Uterus (tissue), 4 donors: ENCODE data around the gene HSPA4. TPM values are rescaled to one million over a fixed set of nuclear protein-coding genes. Genes with fewer than 3 reads are reported as not detected.
A peak's percentile ranks its signal among the peaks of the same experiment; 100 is the strongest.
"Not testable (repeated sequence)": the region's sequence is repeated elsewhere in the genome, so short reads cannot be mapped to it uniquely, and the experiment has no call there.

Experiments used
- DNase-seq, 2 donors: peaks; one replicate each; pipeline ENCODE4 v3.0.0-alpha.2; 2019 to 2020
- H3K27ac ChIP-seq, 2 donors: fragments of 200-600 bp; sonication (generic); 1 replicate in 1 of 2; 2 replicates in 1 of 2; pipeline ENCODE4 v1.5.1; 2016 to 2018
- H3K27me3 ChIP-seq, 2 donors: fragments of 200-600 bp; sonication (generic); one replicate each; pipeline ENCODE4 v1.5.1; 2018 to 2019; ENCODE audit warnings: control low read depth in 1 of 2
- H3K36me3 ChIP-seq, 2 donors: fragments of 200-600 bp; sonication (generic); one replicate each; pipeline ENCODE4 v1.5.1; 2019; ENCODE audit warnings: control low read depth in 1 of 2
- H3K4me1 ChIP-seq, 2 donors: fragments of 200-600 bp; sonication (generic); one replicate each; pipeline ENCODE4 v1.5.1; 2018 to 2019; ENCODE audit warnings: control low read depth in 1 of 2
- H3K4me3 ChIP-seq, 2 donors: fragments of 200-600 bp; sonication (generic); 1 replicate in 1 of 2; 2 replicates in 1 of 2; pipeline ENCODE4 v1.5.1; 2018 to 2019; ENCODE audit warnings: mild to moderate bottlenecking in 1 of 2
- H3K9me3 ChIP-seq, 2 donors: fragments of 200-600 bp; sonication (generic); one replicate each; pipeline ENCODE4 v1.5.1; 2019; ENCODE audit warnings: control low read depth in 1 of 2
- CTCF ChIP-seq, 4 experiments: fragments of 200-600 bp in 2 of 4; fragments of 450-650 bp in 2 of 4; sonication (generic) in 2 of 4; IDR thresholded peaks; one replicate each; pipeline ENCODE4 v1.5.1; 2016 to 2019; ENCODE audit warnings: antibody characterized with exemption in 4 of 4, mild to moderate bottlenecking in 2 of 4, moderate library complexity in 1 of 4
- POLR2A ChIP-seq, 2 donors: fragments of 450-650 bp; IDR thresholded peaks; one replicate each; pipeline ENCODE4 v1.6.1; 2016; ENCODE audit warnings: antibody characterized with exemption in 2 of 2, mild to moderate bottlenecking in 1 of 2, moderate library complexity in 1 of 2
- intact Hi-C: fragments of 100-400 bp; cut with DNase I; formaldehyde crosslinking; loops from one replicate; pipeline ENCODE4 v1.15.1; 2023; ENCODE audit warnings: low total_unique reads
- total RNA-seq, 4 donors: library from RNA; depleted of rRNA in 3 of 4; stranded (reverse); fragments of >200 nt in 3 of 4; gene quantifications; one replicate each; pipeline versions ENCODE4 v1.1.0 to v1.2.4, GENCODE V29; 2014 to 2023
- donor health status: DM: yes; HTN: yes; CAD: no.

Gene HSPA4
- total RNA-seq: 100 to 1,000 TPM in 1 of 4 donors, 10 to 100 TPM in 3; 22.4 to 107 (median 72.4) TPM

- intact Hi-C loops: no loop called here
- DNase-seq: peak; percentile 98 to 99
- H3K27ac ChIP-seq: peak within 1 kb of the TSS; percentile 96 to 100
- no peaks in the 10 kb centered on the region for H3K36me3 ChIP-seq
- peak in 1 of 4 experiments; percentile 12 for TF ChIP-seq CTCF (IDR thresholded peaks at IDR 0.05)
- TF ChIP-seq POLR2A (IDR thresholded peaks at IDR 0.05): peak; percentile 93
- peaks cover 0 to 5% of the 10 kb centered on the region in 2 donors for H3K4me1 ChIP-seq
- H3K27me3 ChIP-seq: no peaks in the 10 kb centered on the region
- H3K9me3 ChIP-seq: no peaks in the 10 kb centered on the region
- peak within 1 kb of the TSS; percentile 73 to 97 for H3K4me3 ChIP-seq
Measured at GRCh38 chr5:133051542-133052316, at the start of gene HSPA4. Gene HSPA4 (plus strand): TSS chr5:133052013. CDS start chr5:133052251, 238 bp downstream.

- no peaks in the 10 kb centered on the region for H3K9me3 ChIP-seq
- H3K27me3 ChIP-seq: no peaks in the 10 kb centered on the region
- H3K4me1 ChIP-seq: no peaks in the 10 kb centered on the region
- TF ChIP-seq CTCF (IDR thresholded peaks at IDR 0.05): no peak
- TF ChIP-seq POLR2A (IDR thresholded peaks at IDR 0.05): no peak
- H3K36me3 ChIP-seq: no peaks in the 10 kb centered on the region
- no peak for DNase-seq
- no peak overlapping the region for H3K27ac ChIP-seq
- H3K4me3 ChIP-seq: no peak overlapping the region
- intact Hi-C loops: no loop called here
Measured at GRCh38 chr5:133006653-133007052, 45.2 kb upstream of the HSPA4 start.

GRCh38 chr5:133008455-133008854 is 43.4 kb upstream of the HSPA4 start:
- H3K9me3 ChIP-seq, H3K4me1 ChIP-seq, H3K27ac ChIP-seq, H3K27me3 ChIP-seq, intact Hi-C loops, H3K36me3 ChIP-seq, DNase-seq, H3K4me3 ChIP-seq: not testable (repeated sequence)

GRCh38 chr5:133015466-133015865 is 36.3 kb upstream of the HSPA4 start:
- DNase-seq: no peak
- no peaks in the 10 kb centered on the region for H3K36me3 ChIP-seq
- no peak overlapping the region for H3K27ac ChIP-seq
- TF ChIP-seq POLR2A (IDR thresholded peaks at IDR 0.05) (no peak), CTCF (IDR thresholded peaks at IDR 0.05) (no peak)
- H3K9me3 ChIP-seq: no peaks in the 10 kb centered on the region
- H3K27me3 ChIP-seq: no peaks in the 10 kb centered on the region
- no peaks in the 10 kb centered on the region for H3K4me1 ChIP-seq
- no peak overlapping the region for H3K4me3 ChIP-seq
- intact Hi-C loops: no loop called here

- Histone ChIP-seq H3K27me3 (no peaks in the 10 kb centered on the region), H3K27ac (no peak overlapping the region), H3K4me3 (no peak overlapping the region), H3K4me1 (no peaks in the 10 kb centered on the region), H3K9me3 (no peaks in the 10 kb centered on the region), H3K36me3 (no peaks in the 10 kb centered on the region)
- no peak for DNase-seq
- no peak for TF ChIP-seq POLR2A (IDR thresholded peaks at IDR 0.05)
- no peak for TF ChIP-seq CTCF (IDR thresholded peaks at IDR 0.05)
- intact Hi-C loops: no loop called here
Measured at GRCh38 chr5:133017964-133018363, 33.8 kb upstream of the HSPA4 start.

GRCh38 chr5:133019471-133019870 is 32.3 kb upstream of the HSPA4 start:
- H3K27me3 ChIP-seq, DNase-seq, H3K27ac ChIP-seq, H3K4me3 ChIP-seq, H3K4me1 ChIP-seq, H3K36me3 ChIP-seq, H3K9me3 ChIP-seq, intact Hi-C loops: not testable (repeated sequence)
